Rectal smooth muscle tissue (tissue), 1 donor: ENCODE data around the gene BRK1.
A peak's percentile ranks its signal among the peaks of the same experiment; 100 is the strongest.
"Not testable (repeated sequence)": the region's sequence is repeated elsewhere in the genome, so short reads cannot be mapped to it uniquely, and the experiment has no call there.

Experiments used
- H3K27ac ChIP-seq: one replicate; pipeline ENCODE4 v1.7.0; 2013; ENCODE audit warnings: low read depth, low read length, inconsistent platforms
- H3K27me3 ChIP-seq: one replicate; pipeline ENCODE4 v1.7.0; 2013; ENCODE audit warnings: low read length; ENCODE audit not compliant: control insufficient read depth, insufficient read depth
- H3K36me3 ChIP-seq: one replicate; pipeline ENCODE4 v1.7.0; 2013; ENCODE audit warnings: low read length; ENCODE audit not compliant: control insufficient read depth, insufficient read depth
- H3K4me1 ChIP-seq: one replicate; pipeline ENCODE4 v1.7.0; 2013; ENCODE audit warnings: low read length; ENCODE audit not compliant: control insufficient read depth, insufficient read depth
- H3K4me3 ChIP-seq: one replicate; pipeline ENCODE4 v1.7.0; 2013; ENCODE audit warnings: low read length
- H3K9ac ChIP-seq: one replicate; pipeline ENCODE4 v1.7.0; 2013; ENCODE audit warnings: low read length

BRK1 gene

DNA sequence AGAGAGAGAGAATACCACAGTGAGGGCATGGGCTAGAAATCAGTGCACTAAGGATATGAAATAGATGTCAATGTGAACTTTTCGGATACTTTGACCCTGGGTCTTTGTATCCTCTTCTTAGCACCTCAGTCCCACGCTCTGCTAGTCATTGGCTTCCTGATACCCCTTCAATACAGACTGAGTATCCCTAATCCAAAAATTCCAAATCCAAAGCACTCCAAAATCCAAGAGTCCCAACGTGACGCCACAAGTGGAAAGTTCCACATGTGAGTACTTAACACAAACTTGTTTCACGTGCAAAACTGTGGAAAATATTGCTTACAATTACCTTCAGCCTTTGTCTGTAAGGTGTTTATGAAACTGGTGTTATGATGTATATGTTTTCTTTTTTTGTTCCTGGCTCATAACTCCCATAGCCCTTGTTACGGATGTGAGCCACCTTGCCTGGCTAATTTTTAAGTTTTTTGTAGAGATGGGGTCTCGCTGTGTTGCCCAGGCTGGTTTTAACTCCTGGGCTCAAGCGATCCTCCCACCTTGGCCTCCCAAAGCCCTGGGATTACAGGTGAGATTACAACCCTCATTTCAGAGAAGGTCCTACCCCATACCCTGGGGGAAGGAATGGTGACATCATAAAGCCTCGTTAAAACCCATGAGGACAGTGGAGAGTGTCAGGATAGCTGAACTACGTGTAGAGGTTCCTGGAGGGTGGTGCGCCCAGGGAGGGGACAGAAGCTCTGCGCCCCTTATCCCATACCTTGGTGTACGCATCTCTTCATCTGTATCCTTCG is 39.1 kb downstream of the BRK1 start:
- Histone ChIP-seq H3K9ac (no peak overlapping the region), H3K36me3 (peaks cover 10% of the 10 kb centered on the region), H3K27ac (no peak overlapping the region), H3K27me3 (no peaks in the 10 kb centered on the region), H3K4me1 (no peaks in the 10 kb centered on the region), H3K4me3 (no peak overlapping the region)

DNA sequence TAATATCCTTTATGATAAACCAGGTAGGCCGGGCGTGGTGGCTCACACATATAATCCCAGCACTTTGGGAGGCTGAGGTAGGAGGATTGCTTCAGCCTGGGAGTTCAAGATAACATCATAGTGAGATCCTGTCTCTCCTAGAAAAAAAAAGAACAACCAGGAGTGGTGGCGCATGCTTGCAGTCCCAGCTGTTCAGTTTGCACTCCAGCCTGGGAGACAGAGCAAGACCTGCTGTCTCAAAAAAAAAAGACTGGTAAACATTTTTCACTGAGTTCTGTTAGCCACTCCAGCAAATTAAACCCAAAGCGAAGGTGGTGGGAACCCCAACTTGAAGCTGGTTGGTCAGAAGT is 39.6 kb downstream of the BRK1 start:
- H3K27me3 ChIP-seq: no peaks in the 10 kb centered on the region
- H3K36me3 ChIP-seq: peaks cover 5% of the 10 kb centered on the region
- H3K4me1 ChIP-seq: no peaks in the 10 kb centered on the region
- no peak overlapping the region for H3K9ac ChIP-seq
- no peak overlapping the region for H3K4me3 ChIP-seq
- H3K27ac ChIP-seq: no peak overlapping the region

DNA sequence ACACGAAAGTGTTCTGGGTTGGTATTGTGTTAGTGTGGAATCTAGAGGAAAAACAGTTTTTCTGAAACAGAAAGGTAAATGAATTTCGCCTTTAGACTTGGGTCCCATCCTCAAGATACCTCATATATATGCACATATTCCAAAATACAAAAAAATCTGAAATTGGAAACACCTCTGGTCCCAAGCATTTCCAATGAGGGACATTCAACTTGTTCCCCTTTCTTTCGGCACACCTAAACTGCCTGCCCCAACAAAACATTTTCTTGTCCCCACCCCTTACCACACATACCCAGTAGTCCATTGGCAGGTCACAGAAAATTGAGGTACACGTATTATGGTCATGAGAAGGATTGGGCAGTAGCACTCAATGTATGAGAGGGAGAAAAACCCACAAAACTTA is 40.2 kb downstream of the BRK1 start:
- no peaks in the 10 kb centered on the region for H3K27me3 ChIP-seq
- no peaks in the 10 kb centered on the region for H3K36me3 ChIP-seq
- H3K9ac ChIP-seq: no peak overlapping the region
- no peak overlapping the region for H3K27ac ChIP-seq
- no peaks in the 10 kb centered on the region for H3K4me1 ChIP-seq
- no peak overlapping the region for H3K4me3 ChIP-seq

DNA sequence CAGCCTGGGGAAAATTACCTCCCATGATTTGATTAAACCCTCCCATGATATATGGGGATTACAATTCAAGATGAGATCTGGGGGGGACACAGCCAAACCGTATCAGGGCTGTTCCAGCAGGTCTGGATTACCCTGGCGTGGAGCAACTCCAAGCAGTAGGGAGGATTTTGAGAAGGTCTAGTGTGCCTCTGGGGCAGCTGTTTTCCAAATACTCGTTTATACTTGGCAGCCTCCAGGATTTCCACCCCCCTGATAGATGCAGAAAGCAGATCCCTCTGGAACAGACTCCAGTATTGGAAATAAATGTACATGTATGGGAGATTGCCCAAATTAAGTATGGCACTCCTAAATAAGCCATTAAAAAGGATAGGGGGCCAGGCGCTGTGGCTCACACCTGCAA is 41.6 kb downstream of the BRK1 start:
- Histone ChIP-seq H3K4me1 (no peaks in the 10 kb centered on the region), H3K4me3 (no peak overlapping the region), H3K36me3 (no peaks in the 10 kb centered on the region), H3K27me3 (no peaks in the 10 kb centered on the region), H3K27ac (no peak overlapping the region), H3K9ac (no peak overlapping the region)

DNA sequence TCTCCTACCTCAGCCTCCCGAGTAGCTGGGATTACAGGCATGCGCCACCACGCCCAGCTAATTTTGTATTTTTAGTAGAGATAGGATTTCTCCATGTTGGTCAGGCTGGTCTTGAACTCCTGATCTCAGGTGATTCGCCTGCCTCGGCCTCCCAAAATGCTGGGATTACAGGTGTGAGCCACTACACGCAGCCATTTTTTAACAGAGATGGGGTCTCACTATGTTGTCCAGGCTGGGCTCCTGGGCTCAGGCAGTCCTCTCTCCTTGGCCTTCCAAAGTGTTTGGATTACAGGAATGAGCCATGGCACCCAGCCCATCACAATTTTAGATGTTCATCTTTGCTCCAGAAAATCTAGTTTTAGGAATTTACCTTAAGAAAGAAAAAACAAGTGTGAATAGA is 43.1 kb downstream of the BRK1 start:
- not testable (repeated sequence) for H3K4me1 ChIP-seq, H3K4me3 ChIP-seq, H3K27me3 ChIP-seq, H3K36me3 ChIP-seq, H3K9ac ChIP-seq, H3K27ac ChIP-seq

DNA sequence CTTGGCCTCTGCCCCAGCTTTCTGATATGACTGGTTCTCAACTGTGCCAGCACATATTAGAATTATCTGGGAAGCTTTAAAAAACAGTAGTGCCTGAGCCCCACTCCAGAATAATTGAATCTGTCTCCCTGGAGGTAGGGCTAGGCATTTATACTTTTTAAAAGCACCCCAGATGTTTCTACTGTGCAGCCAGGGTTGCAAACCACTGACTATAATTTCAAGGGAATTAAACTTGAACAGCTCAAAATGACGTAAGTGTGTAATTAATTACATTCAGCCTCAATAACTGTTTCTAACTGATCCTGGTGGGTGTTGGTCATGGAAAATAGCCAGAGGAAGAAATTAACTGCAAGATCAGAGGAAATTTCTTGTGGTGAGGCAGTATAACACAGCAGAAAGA is 44.9 kb downstream of the BRK1 start:
- Histone ChIP-seq H3K4me1 (no peaks in the 10 kb centered on the region), H3K36me3 (no peaks in the 10 kb centered on the region), H3K27ac (no peak overlapping the region), H3K27me3 (no peaks in the 10 kb centered on the region), H3K9ac (no peak overlapping the region), H3K4me3 (no peak overlapping the region)

DNA sequence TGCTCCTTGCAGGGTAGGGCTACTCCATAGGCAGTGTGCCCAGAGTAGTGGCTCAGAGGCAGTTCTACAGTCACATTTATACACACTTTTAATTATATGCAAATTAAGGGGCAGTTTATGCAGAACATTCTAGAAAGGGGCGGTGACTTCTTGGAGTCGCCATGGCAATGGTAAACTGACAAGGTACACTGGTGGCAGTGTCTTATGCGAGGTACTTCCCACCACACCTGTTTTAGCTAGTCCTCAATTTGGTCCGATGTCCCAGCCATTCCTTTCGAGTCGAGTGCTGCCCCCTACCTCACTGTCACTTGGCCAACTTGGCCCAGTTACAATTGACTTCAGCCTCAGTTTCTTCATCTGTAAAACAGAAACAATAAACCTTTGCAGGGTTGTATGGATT is 45.5 kb downstream of the BRK1 start:
- H3K36me3 ChIP-seq: no peaks in the 10 kb centered on the region
- H3K27me3 ChIP-seq: no peaks in the 10 kb centered on the region
- no peak overlapping the region for H3K27ac ChIP-seq

DNA sequence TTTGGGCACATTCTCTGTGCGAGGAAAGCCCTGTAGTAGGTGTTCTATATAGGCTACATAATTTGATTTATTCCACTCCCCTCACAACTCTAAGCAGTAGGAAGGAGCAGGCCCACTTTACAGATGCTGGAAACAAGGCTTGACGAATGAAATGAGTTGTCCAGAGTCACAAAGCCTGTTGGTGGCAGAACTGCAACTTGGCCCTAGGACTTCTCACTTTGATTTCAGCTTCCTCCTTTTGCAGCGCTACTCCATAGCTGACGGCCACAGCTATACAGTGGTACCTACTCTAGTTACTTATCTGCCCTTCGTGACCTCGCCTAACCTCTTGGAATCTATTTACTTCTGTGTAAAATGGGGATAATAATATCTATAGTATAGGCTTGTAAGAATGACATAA is 46.7 kb downstream of the BRK1 start:
- Histone ChIP-seq H3K27ac (no peak overlapping the region), H3K36me3 (no peaks in the 10 kb centered on the region), H3K9ac (no peak overlapping the region), H3K27me3 (no peaks in the 10 kb centered on the region), H3K4me3 (no peak overlapping the region), H3K4me1 (no peaks in the 10 kb centered on the region)

More for the DNA sequence above, 45.5 kb downstream of the BRK1 start:
- H3K9ac ChIP-seq: no peak overlapping the region
- H3K4me3 ChIP-seq: no peak overlapping the region
- H3K4me1 ChIP-seq: no peaks in the 10 kb centered on the region

DNA sequence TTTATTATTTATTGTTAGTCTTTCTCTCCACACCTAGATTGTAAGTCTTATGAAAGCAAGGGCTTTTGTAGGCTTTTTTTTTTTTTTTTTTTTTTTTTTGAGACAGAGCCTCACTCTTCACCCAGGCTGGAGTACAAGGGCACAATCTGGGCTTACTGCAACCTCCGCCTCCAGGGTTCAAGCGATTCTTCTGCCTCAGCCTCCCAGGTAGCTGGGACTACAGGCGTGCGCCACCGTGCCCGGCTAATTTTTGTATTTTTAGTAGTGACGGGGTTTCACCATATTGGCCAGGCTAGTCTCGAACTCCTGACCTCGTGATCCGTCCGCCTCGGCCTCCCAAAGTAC is 48.7 kb downstream of the BRK1 start:
- H3K4me3 ChIP-seq: peak overlapping the region; percentile 62
- not testable (repeated sequence) for H3K36me3 ChIP-seq, H3K27me3 ChIP-seq, H3K4me1 ChIP-seq, H3K27ac ChIP-seq, H3K9ac ChIP-seq

DNA sequence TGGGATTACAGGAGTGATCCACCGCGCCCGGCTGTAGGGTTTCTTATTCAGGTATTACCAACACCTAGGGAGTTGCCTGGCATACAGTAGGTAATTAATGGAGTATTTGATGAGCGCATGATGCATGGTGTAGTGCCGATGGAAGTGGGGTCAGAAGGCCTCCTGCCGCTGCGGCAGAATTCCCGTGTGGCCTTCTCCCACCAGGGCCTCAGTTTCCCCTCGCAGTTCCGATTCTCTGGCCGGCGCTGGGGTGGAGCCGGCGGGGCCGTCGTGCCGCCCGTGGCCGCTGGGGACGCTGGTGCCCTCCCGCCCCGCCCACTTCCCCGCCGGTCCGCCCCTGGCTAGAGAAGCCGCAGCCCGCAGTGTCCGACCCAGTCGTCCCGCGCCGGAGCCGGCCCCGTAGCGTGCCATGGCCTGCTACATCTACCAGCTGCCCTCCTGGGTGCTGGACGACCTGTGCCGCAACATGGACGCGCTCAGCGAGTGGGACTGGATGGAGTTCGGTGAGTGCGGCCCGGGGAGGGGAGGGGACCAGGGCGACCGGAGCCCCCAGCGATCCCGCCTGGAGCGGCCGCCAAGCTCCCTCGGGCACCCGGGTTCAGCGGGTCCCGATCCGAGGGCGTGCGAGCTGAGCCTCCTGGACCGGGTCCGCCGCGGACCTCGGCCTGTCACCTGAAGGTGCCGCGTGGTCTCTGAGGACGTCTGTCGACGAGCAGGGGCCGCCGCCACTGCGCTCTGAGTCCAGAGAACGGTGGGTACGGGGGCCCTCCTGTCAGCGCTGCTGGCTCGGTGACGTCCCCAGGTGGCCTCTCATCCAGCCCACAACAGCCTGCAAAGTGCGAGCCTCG is 49.3 kb downstream of the BRK1 start, which contains the start of gene IRAK2:
TSS of gene IRAK2 (plus strand) at position 374 of the 848 bp plus-strand sequence. CDS start at position 410, 36 bp downstream.
- H3K4me3 ChIP-seq: peak within 1 kb of the TSS; percentile 85
- no peaks in the 10 kb centered on the region for H3K27me3 ChIP-seq
- H3K36me3 ChIP-seq: no peaks in the 10 kb centered on the region
- peak within 1 kb of the TSS; percentile 28 for H3K9ac ChIP-seq
- no peaks in the 10 kb centered on the region for H3K4me1 ChIP-seq
- peak within 1 kb of the TSS; percentile 52 for H3K27ac ChIP-seq

DNA sequence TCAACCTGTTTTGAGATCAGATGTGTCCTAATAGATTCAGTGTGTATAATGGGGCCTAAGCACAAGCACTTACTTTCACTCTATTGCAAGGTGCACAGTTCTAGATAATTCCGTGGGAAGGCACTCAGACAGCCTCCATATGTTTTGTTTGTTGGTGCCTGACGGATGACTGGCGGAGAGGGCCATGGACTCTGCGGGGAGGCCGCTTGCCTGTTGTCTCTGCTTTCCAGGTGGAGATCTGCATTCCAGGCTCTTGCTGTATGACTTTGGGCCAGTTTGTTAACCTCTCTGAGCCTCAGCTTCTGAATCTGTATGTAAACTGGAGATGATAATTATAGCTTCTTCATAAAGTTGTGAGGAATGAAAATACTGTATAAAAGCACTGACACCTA is 50.7 kb downstream of the BRK1 start:
- no peaks in the 10 kb centered on the region for H3K4me1 ChIP-seq
- no peak overlapping the region for H3K4me3 ChIP-seq
- H3K27me3 ChIP-seq: no peaks in the 10 kb centered on the region
- H3K36me3 ChIP-seq: no peaks in the 10 kb centered on the region
- no peak overlapping the region for H3K27ac ChIP-seq
- H3K9ac ChIP-seq: no peak overlapping the region

DNA sequence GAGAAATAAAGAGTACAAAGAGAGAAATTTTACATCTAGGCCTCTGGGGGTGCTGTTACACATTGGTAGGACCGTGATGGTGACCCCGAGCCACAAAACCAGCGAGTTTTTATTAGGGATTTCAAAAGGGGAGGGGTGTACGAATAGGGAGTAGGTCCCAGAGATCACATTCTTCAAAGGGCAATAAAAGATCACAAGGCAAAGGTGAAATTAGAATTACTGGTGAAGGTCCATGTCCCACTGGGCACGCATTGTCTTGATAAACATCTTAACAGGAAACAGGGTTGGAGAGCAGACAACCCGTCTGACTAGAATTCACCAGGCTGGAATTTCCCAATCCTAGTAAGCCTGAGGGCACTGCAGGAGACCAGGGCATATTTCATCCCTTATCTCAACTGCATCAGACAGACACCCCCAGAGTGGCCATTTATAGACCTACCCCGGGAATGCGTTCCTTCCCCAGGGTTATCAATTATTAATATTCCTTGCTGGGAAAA is 53.6 kb downstream of the BRK1 start:
- H3K4me1 ChIP-seq: no peaks in the 10 kb centered on the region
- no peaks in the 10 kb centered on the region for H3K36me3 ChIP-seq
- no peak overlapping the region for H3K4me3 ChIP-seq
- H3K27ac ChIP-seq: no peak overlapping the region
- H3K9ac ChIP-seq: no peak overlapping the region
- no peaks in the 10 kb centered on the region for H3K27me3 ChIP-seq
